Activated CD4-positive, alpha-beta T cell treated with anti-CD3 and anti-CD28 coated beads, Interleukin-2, amount 10 ng/mL, durations not matched to agents 7 days and 5 days (primary cell): ENCODE data around the gene GRK4. TPM values are rescaled to one million over a fixed set of nuclear protein-coding genes. Genes with fewer than 3 reads are reported as not detected.
"Not testable (repeated sequence)": the region's sequence is repeated elsewhere in the genome, so short reads cannot be mapped to it uniquely, and the experiment has no call there.

ENCODE experiments used
- CTCF ChIA-PET: fragments of 350-600 bp; sonication (Branson Sonifier 250); formaldehyde crosslinking; loops from one replicate; lab custom pipeline; 2021; ENCODE audit warnings: antibody characterized with exemption; lab: Charles Lee
- POLR2A ChIA-PET: fragments of 350-600 bp; sonication (Branson Sonifier 250); formaldehyde crosslinking; loops from one replicate; lab custom pipeline; 2021; ENCODE audit warnings: antibody characterized with exemption; lab: Charles Lee
- DNase-seq: peaks from one replicate; pipeline ENCODE4 v3.0.0-alpha.2; 2020
- H3K27ac Mint-ChIP-seq: one replicate; pipeline ENCODE4 v1.8.0; 2021; ENCODE audit warnings: mild to moderate bottlenecking, moderate library complexity, mixed read lengths
- H3K27me3 Mint-ChIP-seq: one replicate; pipeline ENCODE4 v1.8.0; 2021; ENCODE audit warnings: mixed read lengths
- H3K36me3 Mint-ChIP-seq: one replicate; pipeline ENCODE4 v1.8.0; 2021; ENCODE audit warnings: low read depth, mixed read lengths
- H3K4me1 Mint-ChIP-seq: one replicate; pipeline ENCODE4 v1.8.0; 2021; ENCODE audit warnings: mixed read lengths
- H3K4me3 Mint-ChIP-seq: one replicate; pipeline ENCODE4 v1.8.0; 2021; ENCODE audit warnings: mild to moderate bottlenecking, moderate library complexity, mixed read lengths
- H3K9me3 Mint-ChIP-seq: one replicate; pipeline ENCODE4 v1.8.0; 2021; ENCODE audit warnings: mixed read lengths
- total RNA-seq, 2 experiments: library from RNA; stranded (reverse); gene quantifications; one replicate each; pipeline ENCODE4 v1.2.3, GENCODE V29; 2021

The GRK4 gene
- total RNA-seq, 2 experiments from 2014 or later = 2.5 to 5.2 TPM

GRCh38 chr4:2932951-2933565 lies 30.3 kb upstream of the GRK4 start:
- DNase-seq = no peak
- Mint-ChIP-seq H3K4me3 (peak overlapping the region; percentile 88), H3K36me3 (peaks cover 18% of the 10 kb centered on the region), H3K27ac (peak overlapping the region; percentile 94), H3K27me3 (no peaks in the 10 kb centered on the region), H3K4me1 (peaks cover 45% of the 10 kb centered on the region), H3K9me3 (no peaks in the 10 kb centered on the region)
- CTCF ChIA-PET = no interaction called here
- POLR2A ChIA-PET = no interaction called here

- peaks cover 16% of the 10 kb centered on the region for H3K36me3 Mint-ChIP-seq
Measured at GRCh38 chr4:2933566-2934076, 29.8 kb upstream of the GRK4 start.

GRCh38 chr4:2934077-2934812 lies 29.1 kb upstream of the GRK4 start:
- H3K9me3 Mint-ChIP-seq = no peaks in the 10 kb centered on the region

More at GRCh38 chr4:2933566-2934076, 29.8 kb upstream of the GRK4 start:
- Mint-ChIP-seq H3K27ac (peak overlapping the region; percentile 94), H3K4me1 (peaks cover 45% of the 10 kb centered on the region), H3K9me3 (no peaks in the 10 kb centered on the region), H3K4me3 (peak overlapping the region; percentile 88), H3K27me3 (no peaks in the 10 kb centered on the region)
- CTCF ChIA-PET = no interaction called here
- POLR2A ChIA-PET = no interaction called here
- DNase-seq = no peak

GRCh38 chr4:2934813-2935761 lies 28.3 kb upstream of the GRK4 start:
- Mint-ChIP-seq H3K27ac (peak overlapping the region; percentile 91), H3K9me3 (no peaks in the 10 kb centered on the region), H3K4me3 (peak overlapping the region; percentile 85), H3K4me1 (peaks cover 51% of the 10 kb centered on the region), H3K27me3 (no peaks in the 10 kb centered on the region), H3K36me3 (peaks cover 20% of the 10 kb centered on the region)
- ChIA-PET POLR2A (interaction anchor here (0.6 to 0.7 kb wide), 2 partner anchors 25 to 74 kb away, joined by 3 to 4 read pairs; no protein-coding TSS in a partner anchor), CTCF (interaction anchor here (0.6 to 6.5 kb wide), 14 partner anchors 9 to 190 kb away, joined by 3 to 30 read pairs (median 4); no protein-coding TSS in a partner anchor)
- DNase-seq = peak; percentile 96

More at GRCh38 chr4:2934077-2934812, 29.1 kb upstream of the GRK4 start:
- H3K27me3 Mint-ChIP-seq = no peaks in the 10 kb centered on the region
- DNase-seq = peak; percentile 46
- peak overlapping the region; percentile 91 for H3K27ac Mint-ChIP-seq
- ChIA-PET CTCF (interaction anchor here (2.3 to 6.5 kb wide), 2 partner anchors 14 to 22 kb away, joined by 9 to 30 read pairs; no protein-coding TSS in a partner anchor), POLR2A (no interaction called here)
- peaks cover 17% of the 10 kb centered on the region for H3K36me3 Mint-ChIP-seq
- H3K4me1 Mint-ChIP-seq = peaks cover 51% of the 10 kb centered on the region
- peak overlapping the region; percentile 88 for H3K4me3 Mint-ChIP-seq

GRCh38 chr4:2935762-2936743 lies 27.3 kb upstream of the GRK4 start:
- H3K4me3 Mint-ChIP-seq = peak overlapping the region; percentile 85
- CTCF ChIA-PET = interaction anchor here (0.6 to 6.5 kb wide), 16 partner anchors 8 to 191 kb away, joined by 3 to 30 read pairs (median 4); partner anchors contain the start of genes GRK4 and NOP14

GRCh38 chr4:2936773-2937145 lies 26.6 kb upstream of the GRK4 start:
- H3K27ac Mint-ChIP-seq = peak overlapping the region; percentile 91
- H3K4me1 Mint-ChIP-seq = peaks cover 47% of the 10 kb centered on the region
- H3K9me3 Mint-ChIP-seq = no peaks in the 10 kb centered on the region
- DNase-seq = peak; percentile 29
- ChIA-PET POLR2A (no interaction called here), CTCF (interaction anchor here (0.6 to 6.5 kb wide), 11 partner anchors 12 to 1051 kb away, joined by 3 to 30 read pairs (median 5); partner anchors contain the start of genes GRK4 and NOP14)
- peaks cover 29% of the 10 kb centered on the region for H3K36me3 Mint-ChIP-seq
- no peaks in the 10 kb centered on the region for H3K27me3 Mint-ChIP-seq
- peak overlapping the region; percentile 85 for H3K4me3 Mint-ChIP-seq

More at GRCh38 chr4:2935762-2936743, 27.3 kb upstream of the GRK4 start:
- H3K9me3 Mint-ChIP-seq = no peaks in the 10 kb centered on the region
- H3K36me3 Mint-ChIP-seq = peaks cover 28% of the 10 kb centered on the region
- H3K27me3 Mint-ChIP-seq = no peaks in the 10 kb centered on the region
- H3K4me1 Mint-ChIP-seq = peaks cover 51% of the 10 kb centered on the region
- peak; percentile 45 for DNase-seq
- POLR2A ChIA-PET = no interaction called here
- H3K27ac Mint-ChIP-seq = peak overlapping the region; percentile 91

GRCh38 chr4:2937146-2937857 lies 26.1 kb upstream of the GRK4 start:
- POLR2A ChIA-PET = no interaction called here
- H3K9me3 Mint-ChIP-seq = no peaks in the 10 kb centered on the region
- H3K27ac Mint-ChIP-seq = peak overlapping the region; percentile 91
- no peaks in the 10 kb centered on the region for H3K27me3 Mint-ChIP-seq
- no peak for DNase-seq
- peaks cover 33% of the 10 kb centered on the region for H3K36me3 Mint-ChIP-seq
- peaks cover 45% of the 10 kb centered on the region for H3K4me1 Mint-ChIP-seq
- CTCF ChIA-PET = interaction anchor here (0.6 to 6.5 kb wide), 4 partner anchors 11 to 1050 kb away, joined by 3 to 30 read pairs (median 11); no protein-coding TSS in a partner anchor
- H3K4me3 Mint-ChIP-seq = peak overlapping the region; percentile 85

- Mint-ChIP-seq H3K4me3 (no peak overlapping the region), H3K27ac (no peak overlapping the region), H3K9me3 (no peaks in the 10 kb centered on the region), H3K27me3 (no peaks in the 10 kb centered on the region), H3K4me1 (peaks cover 43% of the 10 kb centered on the region), H3K36me3 (peaks cover 37% of the 10 kb centered on the region)
- ChIA-PET POLR2A (no interaction called here), CTCF (interaction anchor here (0.7 to 6.5 kb wide), 3 partner anchors 10 to 24 kb away, joined by 4 to 30 read pairs (median 19); no protein-coding TSS in a partner anchor)
- DNase-seq = no peak
Measured at GRCh38 chr4:2937986-2938385, 25.4 kb upstream of the GRK4 start.

- POLR2A ChIA-PET, H3K27ac Mint-ChIP-seq: not testable (repeated sequence)
- peaks cover 38% of the 10 kb centered on the region for H3K4me1 Mint-ChIP-seq
Measured at GRCh38 chr4:2938411-2938810, 25.0 kb upstream of the GRK4 start.

GRCh38 chr4:2938906-2939305 lies 24.5 kb upstream of the GRK4 start:
- CTCF ChIA-PET = interaction anchor here (0.8 to 6.5 kb wide), 4 partner anchors 9 to 175 kb away, joined by 3 to 30 read pairs (median 4); no protein-coding TSS in a partner anchor
- Mint-ChIP-seq H3K9me3 (no peaks in the 10 kb centered on the region), H3K27ac (peak overlapping the region; percentile 5), H3K4me3 (no peak overlapping the region), H3K27me3 (no peaks in the 10 kb centered on the region), H3K4me1 (peaks cover 38% of the 10 kb centered on the region), H3K36me3 (peaks cover 40% of the 10 kb centered on the region)
- DNase-seq = no peak
- POLR2A ChIA-PET = no interaction called here

More at GRCh38 chr4:2938411-2938810, 25.0 kb upstream of the GRK4 start:
- not testable (repeated sequence) for H3K27me3 Mint-ChIP-seq, DNase-seq, H3K4me3 Mint-ChIP-seq, H3K9me3 Mint-ChIP-seq
- H3K36me3 Mint-ChIP-seq = peaks cover 37% of the 10 kb centered on the region
- CTCF ChIA-PET = interaction anchor here (0.7 to 6.5 kb wide), 3 partner anchors 10 to 24 kb away, joined by 4 to 30 read pairs (median 19); no protein-coding TSS in a partner anchor
